A673 (cell line): ENCODE data around the gene CCDC88C.
A peak's percentile ranks its signal among the peaks of the same experiment; 100 is the strongest.

Experiments
- EZH2 ChIP-seq: fragments of 200-600 bp; sonication (generic); IDR thresholded peaks from 2 replicates; pipeline ENCODE4 v1.6.1; 2017; ENCODE audit warnings: borderline replicate concordance, low read depth, mild to moderate bottlenecking, mixed read lengths, antibody characterized with exemption, low read length; ENCODE audit not compliant: poor library complexity, severe bottlenecking
- TF ChIP-seq, protein P1 (sequence below): fragments of 300-800, 200-600 bp; sonication (generic); conservative IDR thresholded peaks from 2 replicates; pipeline ENCODE4 v1.5.1; 2017; ENCODE audit warnings: low read depth, mild to moderate bottlenecking, antibody characterized with exemption, low read length, moderate library complexity, mixed read lengths

DNA sequence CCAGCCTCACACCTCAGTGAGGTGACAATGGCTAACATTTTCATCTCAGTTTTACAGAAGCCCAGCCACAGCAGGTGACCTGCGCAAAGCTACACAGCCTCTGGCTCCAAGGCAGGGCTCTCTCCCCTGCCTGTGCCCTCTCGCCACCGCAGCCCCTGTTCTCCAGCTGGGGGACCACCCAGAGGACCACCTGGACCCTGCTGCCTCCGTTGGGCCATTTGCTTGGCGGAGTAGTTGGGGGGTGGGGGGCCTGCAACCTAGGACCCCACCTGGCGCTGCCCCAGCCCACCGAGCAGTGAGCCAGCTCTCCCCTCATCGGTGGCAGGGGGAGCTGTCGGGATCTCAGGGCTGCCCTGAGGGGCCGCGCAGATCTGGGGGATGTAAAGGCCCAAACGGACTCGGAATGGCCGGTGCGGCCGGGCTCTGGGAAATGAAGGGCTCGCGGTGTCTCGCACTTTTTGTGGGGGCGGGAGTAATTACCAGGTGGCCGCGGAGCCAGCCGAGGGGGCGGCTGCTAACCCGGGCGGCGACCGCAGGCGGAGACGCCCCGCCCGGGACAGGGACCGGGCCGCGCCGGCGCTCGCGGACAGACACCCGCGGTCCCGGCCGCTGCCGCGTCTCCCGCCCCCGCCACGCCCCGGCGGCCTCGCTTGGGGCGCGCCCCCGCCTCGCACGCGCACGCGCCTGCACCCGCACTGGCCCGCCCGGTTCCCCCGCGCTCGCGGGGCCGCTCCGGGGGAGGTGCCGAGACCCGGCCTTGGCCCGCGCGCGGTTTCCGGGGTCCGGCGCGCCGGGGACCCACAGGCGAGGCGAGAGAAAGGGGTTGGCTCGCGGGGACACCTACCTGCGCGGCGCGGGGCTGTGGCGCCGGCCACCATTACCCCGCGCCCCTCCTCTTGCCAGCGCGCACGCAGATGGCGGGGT lies 164.5 kb downstream of the CCDC88C start:
- TF ChIP-seq, protein P1, sequence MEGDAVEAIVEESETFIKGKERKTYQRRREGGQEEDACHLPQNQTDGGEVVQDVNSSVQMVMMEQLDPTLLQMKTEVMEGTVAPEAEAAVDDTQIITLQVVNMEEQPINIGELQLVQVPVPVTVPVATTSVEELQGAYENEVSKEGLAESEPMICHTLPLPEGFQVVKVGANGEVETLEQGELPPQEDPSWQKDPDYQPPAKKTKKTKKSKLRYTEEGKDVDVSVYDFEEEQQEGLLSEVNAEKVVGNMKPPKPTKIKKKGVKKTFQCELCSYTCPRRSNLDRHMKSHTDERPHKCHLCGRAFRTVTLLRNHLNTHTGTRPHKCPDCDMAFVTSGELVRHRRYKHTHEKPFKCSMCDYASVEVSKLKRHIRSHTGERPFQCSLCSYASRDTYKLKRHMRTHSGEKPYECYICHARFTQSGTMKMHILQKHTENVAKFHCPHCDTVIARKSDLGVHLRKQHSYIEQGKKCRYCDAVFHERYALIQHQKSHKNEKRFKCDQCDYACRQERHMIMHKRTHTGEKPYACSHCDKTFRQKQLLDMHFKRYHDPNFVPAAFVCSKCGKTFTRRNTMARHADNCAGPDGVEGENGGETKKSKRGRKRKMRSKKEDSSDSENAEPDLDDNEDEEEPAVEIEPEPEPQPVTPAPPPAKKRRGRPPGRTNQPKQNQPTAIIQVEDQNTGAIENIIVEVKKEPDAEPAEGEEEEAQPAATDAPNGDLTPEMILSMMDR: peak; percentile 38
- no peak for TF ChIP-seq EZH2
